NCI-H446 (cell line): ENCODE results near the gene KRTAP10-2.
"Not testable (repeated sequence)": the region's sequence is repeated elsewhere in the genome, so short reads cannot be mapped to it uniquely, and the experiment has no call there.

Experiments used
- DNase-seq, 2 experiments: peaks; one replicate each; lab custom pipeline; 2025; lab: John Stamatoyannopoulos, UW

Gene KRTAP10-2, protein sequence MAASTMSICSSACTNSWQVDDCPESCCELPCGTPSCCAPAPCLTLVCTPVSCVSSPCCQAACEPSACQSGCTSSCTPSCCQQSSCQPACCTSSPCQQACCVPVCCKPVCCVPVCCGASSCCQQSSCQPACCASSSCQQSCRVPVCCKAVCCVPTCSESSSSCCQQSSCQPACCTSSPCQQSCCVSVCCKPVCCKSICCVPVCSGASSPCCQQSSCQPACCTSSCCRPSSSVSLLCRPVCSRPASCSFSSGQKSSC

DNA sequence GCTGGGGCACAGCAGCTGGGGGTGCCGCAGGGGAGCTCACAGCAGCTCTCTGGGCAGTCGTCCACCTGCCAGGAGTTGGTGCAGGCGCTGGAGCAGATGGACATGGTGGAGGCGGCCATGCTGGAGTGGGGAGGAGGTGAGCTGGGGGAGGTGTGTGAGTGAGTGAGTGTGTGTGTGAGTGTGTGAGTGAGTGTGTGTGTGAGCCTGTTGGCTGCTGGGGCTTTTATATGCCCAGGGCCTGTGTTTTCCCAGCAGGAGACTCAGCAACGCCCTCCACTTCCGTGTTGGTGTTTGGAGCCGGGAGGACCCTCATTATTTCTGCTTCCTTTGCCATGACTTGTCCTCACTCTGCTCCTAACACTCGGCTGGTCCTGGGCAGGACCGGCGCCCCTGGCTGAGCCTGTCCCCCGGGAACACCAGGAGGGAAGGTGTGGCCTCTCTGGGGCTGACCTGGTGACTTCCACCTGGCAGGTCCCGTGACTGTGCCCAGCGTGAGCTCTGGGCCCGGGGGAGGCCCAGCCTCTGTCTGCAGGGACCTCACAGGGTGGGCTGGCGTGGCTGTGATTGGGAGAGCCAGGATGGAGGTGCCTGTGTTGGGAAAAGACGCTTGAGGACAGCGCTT is at the start of gene KRTAP10-2:
KRTAP10-2 (minus strand) TSS at position 166 of the 622 bp plus-strand sequence; CDS start at position 119, 47 bp downstream.
- DNase-seq = no peak

DNA sequence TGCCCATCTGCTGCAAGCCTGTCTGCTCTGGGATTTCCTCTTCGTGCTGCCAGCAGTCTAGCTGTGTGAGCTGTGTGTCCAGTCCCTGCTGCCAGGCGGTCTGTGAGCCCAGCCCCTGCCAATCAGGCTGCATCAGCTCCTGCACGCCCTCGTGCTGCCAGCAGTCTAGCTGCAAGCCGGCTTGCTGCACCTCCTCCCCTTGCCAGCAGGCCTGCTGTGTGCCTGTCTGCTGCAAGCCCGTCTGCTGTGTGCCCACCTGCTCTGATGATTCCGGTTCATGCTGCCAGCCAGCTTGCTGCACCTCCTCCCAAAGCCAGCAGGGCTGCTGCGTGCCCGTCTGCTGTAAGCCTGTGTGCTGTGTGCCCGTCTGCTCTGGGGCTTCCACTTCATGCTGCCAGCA is 49.8 kb upstream of the KRTAP10-2 start:
- DNase-seq = not testable (repeated sequence)

DNA sequence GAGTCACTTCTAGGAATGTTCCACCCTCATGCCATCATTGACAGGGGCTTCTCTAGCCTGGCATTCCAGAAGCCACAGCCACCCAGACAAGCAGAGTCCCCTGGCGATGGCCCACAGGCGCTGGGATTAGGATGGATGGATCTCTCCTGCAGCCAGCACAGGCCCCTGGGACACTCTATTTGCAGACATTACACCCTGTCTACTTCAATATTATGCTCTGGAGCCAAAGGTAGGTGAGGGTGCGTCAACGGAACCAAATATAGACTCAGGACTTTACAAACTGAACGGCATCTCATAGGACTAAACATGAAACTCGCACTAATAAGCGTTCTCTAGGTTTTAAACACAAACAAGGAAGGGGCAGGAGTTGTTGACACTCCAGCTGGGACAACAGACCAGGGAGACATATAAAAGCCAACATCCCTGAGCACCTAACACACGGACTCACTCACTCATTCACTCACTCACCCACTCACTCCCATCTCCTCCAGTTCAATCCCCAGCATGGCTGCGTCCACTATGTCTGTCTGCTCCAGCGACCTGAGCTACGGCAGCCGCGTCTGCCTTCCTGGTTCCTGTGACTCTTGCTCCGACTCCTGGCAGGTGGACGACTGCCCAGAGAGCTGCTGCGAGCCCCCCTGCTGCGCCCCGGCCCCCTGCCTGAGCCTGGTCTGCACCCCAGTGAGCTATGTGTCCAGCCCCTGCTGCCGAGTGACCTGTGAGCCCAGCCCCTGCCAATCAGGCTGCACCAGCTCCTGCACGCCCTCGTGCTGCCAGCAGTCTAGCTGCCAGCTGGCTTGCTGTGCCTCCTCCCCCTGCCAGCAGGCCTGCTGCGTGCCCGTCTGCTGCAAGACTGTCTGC is 49.0 kb upstream of the KRTAP10-2 start, which contains the start of gene KRTAP10-7:
KRTAP10-7 (plus strand) TSS at position 480 of the 861 bp plus-strand sequence; CDS start at position 505, 25 bp downstream.
- not testable (repeated sequence) for DNase-seq

DNA sequence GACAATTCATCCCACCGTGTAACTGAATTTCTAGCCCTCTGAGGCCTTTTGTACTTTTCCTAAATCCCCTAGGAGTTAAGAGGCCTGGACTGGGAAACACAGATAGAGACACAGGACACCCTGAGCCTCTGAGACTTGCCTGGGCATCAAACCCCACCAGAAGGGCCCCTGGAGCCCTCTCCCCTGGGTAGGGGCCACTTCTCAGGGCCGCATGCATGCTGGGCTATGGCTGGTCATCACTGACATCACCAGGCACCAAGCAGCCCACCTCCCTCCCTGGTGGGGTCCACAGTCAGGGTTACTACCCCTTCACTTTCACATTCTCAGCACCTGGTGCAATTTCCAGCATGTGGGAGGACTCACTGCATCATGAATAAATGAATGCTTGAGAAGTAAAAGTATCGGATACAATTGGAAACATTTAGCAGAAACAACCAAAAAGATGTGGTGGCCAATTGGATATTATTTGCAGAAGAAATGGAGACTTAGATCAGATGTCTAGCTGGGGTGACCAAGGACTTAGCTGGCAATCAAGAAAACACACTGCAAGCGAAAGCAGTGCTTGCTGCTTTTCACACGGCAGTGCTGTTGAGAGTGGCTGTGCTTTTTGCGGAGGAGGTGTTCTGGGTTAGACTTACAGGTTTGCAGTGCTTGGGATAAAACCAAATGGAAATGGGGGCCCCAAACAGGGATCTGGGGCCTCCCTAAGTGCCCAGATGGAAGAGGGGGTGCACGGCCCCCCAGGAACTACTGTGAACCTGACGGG is 48.1 kb upstream of the KRTAP10-2 start:
- no peak for DNase-seq

DNA sequence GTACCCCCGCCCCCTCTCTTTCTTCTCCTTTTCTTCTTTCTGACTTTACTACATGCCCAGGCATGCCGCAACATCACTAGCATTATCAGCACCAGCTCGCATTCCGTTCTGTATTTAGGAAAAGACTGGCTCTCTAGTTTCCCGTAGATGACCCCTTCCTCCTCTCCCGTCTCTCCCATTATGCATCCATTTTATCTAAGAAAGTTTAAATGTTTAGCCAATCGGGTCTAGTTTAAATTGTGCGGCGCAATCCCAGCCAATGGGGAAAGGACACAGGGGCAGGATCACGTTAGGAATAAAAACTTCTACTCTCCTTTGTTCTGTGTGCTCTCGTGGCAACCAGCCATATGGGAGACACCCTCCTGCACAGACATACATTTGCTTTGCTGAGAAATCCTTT is 46.8 kb upstream of the KRTAP10-2 start:
- DNase-seq = no peak

DNA sequence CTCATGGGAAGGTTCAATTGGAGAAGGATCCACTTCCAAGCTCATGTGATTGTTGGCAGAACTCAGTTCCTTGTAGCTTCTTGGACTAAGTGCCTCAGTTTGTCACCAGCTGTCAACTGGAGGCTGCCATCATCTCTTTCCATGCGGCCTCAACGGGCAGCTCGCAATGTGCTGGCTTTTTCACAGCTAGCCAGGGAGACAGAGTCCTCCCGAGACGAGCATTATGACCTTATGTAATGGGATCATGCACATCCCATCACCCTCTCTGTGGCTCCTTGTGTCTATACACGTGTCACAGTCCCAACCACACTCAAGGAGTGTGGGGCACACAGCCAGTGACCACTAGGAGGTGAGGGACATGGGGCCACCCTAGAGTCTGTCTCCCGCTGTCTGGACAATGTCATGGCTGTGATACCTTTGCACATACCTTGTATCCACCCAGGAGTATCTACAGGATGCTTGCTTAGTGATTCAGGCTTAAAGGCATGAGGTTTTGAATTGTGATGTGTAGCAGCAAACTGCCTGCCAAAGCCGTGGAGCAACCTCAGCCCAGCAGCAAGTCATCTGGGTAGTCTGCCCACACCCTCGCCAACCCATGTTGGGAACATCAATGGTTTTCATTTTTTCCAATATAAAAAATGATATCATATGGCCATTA is 44.9 kb upstream of the KRTAP10-2 start:
- no peak for DNase-seq

DNA sequence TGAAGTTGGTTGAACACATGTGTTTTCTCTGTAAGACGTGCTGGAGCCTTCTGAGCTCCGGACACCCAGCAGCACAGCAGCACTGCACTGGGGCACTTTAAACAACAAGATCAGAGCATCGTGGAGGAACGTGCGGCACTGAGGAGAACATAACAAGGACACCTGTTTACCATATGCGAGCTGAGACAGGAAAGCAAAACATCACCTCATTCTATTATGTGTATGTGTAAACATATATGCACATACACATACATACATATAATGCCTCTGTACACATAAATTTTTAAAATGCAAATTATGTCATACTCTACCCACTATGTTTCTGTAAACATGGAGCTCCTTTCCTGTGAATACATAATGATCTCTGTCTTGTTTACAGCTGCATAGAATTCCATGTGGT is 44.2 kb upstream of the KRTAP10-2 start:
- no peak for DNase-seq

DNA sequence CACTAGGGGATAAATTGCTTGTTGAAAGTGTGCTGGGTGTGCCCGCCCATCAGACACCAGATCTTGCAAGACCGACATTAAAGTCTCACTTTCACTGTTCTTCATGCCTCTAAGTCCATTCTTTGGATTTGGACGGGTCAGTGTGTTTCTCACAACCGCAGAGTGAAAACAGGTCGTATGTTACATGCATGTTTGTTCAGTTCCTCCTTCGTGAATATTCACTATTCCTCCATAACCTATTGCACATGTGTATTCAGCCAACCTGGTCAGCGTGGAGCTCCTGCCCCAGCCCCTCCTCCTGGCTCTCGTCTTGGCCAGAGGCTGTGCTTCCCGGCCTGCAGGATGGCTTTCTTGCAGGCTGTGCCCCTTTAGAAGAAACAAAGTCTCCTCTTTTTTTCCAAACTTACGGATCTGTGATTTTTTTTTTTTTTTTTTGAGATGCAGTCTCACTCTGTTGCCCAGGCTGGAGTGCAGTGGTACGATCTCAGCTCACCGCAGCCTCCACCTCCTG is 43.2 kb upstream of the KRTAP10-2 start:
- no peak for DNase-seq

DNA sequence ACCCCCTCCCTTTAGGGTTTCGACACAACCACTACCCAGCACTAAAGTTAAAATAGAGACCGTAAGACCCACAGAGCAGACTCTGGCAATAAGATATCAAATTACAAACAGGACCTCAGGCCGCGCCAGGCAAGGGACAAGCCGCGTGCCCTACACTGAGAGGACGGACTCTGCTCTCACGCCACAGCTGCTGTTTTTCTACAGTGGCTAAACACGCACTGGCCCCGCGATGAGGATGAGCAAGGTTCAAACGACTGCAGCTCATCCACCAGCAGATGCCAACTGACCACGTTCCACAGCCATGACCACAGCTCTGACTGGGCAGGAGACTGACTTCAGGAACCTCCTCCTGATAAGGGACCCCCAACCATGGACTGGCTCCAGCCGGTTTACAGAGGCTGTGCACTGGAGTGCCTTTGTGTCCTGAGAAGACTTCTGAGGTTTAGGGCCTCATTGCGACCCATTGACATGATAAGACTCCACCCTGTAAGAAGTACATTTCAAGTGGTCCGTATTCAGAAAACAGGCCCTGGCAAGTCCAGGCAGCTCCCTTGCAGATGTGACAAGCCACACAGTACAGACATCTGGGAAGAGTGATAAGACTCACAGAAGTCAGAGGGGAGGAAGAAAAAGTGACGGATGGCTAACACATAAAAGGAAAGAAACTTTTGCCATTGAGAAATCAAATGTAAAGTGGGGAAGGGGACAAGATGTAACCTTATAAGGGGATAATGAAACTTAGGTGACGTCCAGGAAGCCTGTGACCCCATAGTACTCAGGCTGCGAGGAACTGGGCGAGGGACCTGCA is 42.5 kb upstream of the KRTAP10-2 start:
- DNase-seq = no peak

DNA sequence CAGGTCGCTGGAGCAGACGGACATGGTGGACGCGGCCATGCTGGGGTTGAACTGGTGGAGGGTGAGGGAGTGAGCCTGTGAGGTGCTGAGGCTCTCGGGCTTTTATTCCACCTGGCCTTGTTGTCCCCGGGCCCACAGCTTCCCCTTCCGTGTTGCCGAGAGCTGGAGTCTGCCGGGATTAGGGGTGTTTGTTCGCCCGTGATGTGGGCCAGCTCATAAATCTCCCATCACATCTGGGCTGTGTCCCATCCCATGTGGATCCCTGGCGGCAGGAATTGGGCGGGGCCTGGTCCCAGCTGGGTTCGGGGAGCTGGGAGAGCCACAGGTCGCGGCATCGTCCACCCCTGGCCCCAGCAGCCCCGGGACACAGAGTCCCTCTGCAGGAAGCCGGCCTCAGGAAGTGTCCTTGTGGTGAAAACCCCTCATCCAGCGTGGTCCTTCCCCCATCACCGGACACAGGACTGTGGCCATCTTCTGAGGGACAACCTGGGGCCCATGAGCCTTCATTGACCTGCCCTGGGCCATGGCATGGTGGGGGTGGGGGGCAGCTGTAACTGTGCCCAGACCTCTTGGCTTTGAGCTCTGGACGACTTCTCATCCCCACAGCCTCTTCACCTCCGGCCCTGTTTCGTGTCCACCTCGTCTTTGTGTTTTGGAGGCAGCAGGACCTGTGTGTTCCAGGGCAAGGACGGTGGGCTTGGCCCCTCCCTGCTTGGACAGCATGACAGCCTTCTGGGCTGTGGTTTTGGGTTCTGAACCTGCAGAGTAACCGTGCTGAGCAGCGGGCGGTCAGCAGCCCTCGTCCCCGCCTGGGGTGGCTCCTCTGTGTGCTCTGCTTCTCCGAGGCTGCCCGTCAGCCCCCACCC is 41.4 kb upstream of the KRTAP10-2 start, which contains the start of gene KRTAP10-6:
KRTAP10-6 (minus strand) TSS at position 60 of the 866 bp plus-strand sequence; CDS start at position 39, 21 bp downstream.
- DNase-seq = no peak

DNA sequence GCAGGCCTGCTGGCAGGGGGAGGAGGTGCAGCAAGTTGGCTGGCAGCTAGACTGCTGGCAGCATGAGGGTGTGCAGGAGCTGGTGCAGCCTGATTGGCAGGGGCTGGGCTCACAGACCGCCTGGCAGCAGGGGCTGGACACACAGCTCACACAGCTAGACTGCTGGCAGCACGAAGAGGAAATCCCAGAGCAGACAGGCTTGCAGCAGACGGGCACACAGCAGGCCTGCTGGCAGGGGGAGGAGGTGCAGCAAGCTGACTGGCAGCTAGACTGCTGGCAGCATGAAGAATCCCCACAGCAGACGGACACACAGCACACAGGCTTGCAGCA is 40.5 kb upstream of the KRTAP10-2 start:
- not testable (repeated sequence) for DNase-seq

DNA sequence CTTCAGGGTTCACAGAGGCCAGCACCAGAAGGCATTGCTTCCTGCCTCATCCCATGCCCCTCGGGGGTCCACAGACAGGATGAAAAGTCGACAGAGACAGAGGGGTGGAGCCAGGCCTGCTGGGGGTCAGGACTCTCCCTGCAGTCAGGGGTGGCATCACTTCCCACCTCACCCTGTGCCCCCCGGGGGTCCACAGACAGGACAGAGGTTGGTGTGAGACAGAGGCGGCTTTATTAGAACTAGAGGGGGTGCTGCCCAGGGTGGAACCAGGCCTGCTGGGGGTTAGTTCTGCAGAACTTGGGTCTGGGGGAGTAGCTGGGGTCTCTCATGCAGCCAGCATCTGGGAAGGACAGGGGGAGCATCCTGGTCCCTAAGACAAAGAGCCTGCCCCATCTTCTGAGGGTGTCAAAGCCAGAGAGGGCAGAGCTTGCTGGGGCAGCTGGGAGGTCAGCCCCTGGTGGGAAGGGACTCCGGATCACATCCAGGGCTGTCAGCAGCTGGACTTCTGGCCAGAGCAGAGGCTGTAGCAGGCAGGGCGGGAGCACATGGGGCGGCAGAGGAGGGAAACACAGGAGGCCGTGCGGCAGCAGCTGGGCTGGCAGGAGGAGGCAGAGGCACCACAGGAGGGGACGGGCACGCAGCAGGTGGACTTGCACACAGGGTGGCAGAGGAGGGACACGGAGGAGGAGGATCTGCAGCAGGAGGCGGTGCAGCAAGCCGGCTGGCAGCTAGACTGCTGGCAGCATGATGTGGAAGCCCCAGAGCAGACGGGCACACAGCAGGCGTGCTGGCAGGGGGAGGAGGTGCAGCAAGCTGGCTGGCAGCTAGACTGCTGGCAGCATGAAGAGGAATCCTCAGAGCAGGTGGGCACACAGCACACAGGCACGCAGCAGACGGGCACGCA is 39.8 kb upstream of the KRTAP10-2 start:
- DNase-seq = not testable (repeated sequence)

DNA sequence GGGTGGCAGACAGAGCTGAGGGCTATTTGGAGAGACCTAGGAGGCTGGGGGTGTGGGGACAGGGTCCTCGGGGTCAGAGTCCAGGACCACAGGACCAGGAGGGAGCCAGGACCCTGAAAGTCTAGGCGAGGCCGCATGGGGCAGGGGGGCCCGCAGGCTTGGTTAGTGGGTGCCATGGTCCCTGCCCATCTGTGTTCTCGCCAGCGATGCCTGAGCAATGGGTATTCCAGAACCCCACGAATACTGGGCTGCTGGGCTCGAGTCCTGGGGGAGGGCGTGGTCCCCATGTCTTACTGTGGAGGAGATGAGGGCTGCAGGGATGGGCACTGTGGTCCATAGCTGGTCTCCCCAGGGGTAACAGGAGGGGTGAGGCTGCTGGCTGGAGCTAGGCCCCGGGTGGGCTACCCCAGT is 39.0 kb upstream of the KRTAP10-2 start:
- DNase-seq = no peak

DNA sequence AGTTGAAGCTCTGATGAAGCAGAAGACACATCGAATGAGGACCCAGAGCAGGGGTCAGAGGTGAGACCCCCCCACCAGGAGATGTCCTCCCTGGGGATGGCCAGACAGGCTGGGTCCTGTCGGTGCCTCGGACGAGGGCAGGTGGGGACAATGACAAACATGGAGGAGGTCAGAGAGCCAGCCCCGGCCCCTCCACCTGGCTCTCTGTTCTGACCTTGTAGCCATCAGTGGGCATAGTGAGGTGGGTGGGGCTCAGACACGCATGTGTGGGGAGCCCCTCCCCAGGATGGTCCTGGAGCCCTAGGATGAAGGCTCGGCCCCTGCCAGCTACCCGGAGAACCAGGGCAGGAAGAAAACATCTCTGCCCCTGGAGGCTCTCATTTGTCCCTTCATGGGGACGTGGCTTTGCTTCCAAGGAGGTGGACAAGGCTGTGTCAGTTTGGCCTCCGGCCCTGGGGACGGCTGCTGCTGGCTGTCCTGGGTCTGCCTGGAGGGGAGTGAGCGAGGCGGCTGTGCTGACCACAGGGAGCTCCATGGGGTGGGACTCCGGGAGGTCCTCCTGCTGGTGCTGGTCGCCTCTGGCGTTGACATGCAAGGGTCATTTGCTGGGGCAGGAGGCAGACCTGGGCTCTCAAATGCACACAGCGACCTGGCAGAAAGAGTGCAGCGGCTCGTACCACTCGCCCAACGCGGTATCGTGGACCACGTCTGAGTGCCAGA is 38.4 kb upstream of the KRTAP10-2 start:
- no peak for DNase-seq

DNA sequence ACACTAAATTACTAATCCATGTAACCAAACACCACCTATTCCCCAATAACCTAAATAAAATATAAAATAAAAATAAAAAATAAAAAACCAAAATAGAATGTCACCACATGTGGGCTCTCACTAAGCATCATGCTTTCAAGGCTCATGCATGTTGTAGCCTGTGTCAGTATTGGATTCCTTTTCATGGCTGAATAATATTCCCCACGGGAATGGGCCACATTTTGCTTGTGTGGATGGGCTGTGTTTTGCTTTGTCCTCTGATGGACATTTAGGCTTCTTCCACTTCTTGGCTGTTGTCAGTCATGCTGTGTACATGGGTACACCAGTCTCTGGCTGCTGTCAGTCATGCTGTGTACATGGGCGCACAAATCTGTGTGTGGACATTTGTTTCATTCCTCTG is 37.8 kb upstream of the KRTAP10-2 start:
- DNase-seq = no peak

DNA sequence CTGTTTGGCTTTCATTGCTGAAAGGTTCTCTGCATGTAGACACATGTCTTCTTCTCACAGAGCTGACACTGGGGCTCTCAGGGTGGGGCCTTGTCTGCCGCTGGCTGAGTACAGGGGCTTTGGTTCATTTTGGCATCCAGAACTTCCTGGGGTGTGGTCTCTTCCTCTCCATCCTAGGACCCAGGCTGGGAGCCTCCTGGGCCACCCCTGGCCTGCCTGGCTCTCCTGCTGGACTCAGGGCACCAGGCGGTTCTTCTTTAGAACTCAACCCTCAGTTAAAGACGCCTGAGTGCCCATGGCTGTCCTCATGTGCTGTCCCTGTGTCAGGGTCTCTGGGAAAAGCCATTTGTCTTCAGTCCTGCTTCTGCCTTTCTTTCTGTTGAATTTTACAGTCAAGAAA is 34.6 kb upstream of the KRTAP10-2 start:
- DNase-seq = no peak

DNA sequence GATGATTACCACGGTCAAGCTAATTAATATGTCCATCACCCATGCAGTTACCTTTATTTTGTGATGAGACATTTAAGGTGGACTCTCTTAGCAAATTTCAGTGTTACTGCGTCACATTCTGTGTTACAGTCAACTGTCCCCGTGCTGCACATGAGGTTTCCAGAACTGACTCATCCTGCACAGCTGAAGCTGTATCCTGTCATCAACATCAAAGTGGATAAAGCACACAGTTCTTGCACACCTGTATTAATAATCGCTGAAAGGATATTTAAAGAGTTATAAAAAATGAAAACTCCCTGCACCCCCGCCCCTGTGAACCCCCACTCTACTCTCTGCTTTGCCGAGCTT is 32.5 kb upstream of the KRTAP10-2 start:
- DNase-seq = no peak
